Fibroblast of mammary gland (primary cell): ENCODE data around the gene OR8A1.
"Not testable (repeated sequence)": the region's sequence is repeated elsewhere in the genome, so short reads cannot be mapped to it uniquely, and the experiment has no call there.

Experiments used
- DNase-seq: peaks from one replicate; pipeline ENCODE4 v3.0.0-alpha.2; 2010; ENCODE audit warnings: low read depth
- H3K4me3 ChIP-seq: 2 replicates; pipeline ENCODE4 v1.5.1; 2011; ENCODE audit warnings: low read depth, mild to moderate bottlenecking, low read length, moderate library complexity; ENCODE audit not compliant: control insufficient read depth
- TF ChIP-seq, protein P1 (sequence below): conservative IDR thresholded peaks from 2 replicates; pipeline ENCODE4 v1.5.1; 2011; ENCODE audit warnings: low read depth, low read length, inconsistent platforms; ENCODE audit not compliant: control insufficient read depth, insufficient read depth

The OR8A1 gene

DNA sequence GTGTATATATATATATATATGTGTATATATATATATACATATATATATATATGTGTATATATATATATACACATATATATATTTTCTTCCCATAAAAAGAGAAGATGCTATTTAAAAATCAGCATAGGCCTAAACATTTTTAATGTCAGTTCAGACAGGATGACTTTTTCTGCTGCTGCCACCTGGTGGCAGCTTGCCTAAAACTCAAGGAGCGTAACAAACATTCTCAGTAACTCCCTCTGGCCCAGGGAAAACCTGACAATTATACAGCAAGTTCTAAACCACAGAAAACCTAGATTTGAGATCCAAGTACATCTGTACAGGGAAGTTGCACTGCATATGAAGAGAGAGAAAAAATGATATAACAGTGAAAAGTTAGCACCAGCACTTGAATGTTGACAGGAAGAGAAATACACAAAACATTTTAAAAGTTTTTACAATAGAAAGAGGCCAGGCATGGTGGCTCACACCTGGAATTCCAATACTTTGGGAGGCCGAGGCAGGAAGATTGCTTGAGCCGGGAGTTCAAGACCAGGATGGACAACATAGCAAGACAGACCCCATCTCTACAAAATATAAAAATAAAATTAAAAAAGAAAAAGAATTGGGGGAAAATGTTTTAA is 16.6 kb downstream of the OR8A1 start:
- DNase-seq, result peak; percentile 67
- TF ChIP-seq, protein P1, sequence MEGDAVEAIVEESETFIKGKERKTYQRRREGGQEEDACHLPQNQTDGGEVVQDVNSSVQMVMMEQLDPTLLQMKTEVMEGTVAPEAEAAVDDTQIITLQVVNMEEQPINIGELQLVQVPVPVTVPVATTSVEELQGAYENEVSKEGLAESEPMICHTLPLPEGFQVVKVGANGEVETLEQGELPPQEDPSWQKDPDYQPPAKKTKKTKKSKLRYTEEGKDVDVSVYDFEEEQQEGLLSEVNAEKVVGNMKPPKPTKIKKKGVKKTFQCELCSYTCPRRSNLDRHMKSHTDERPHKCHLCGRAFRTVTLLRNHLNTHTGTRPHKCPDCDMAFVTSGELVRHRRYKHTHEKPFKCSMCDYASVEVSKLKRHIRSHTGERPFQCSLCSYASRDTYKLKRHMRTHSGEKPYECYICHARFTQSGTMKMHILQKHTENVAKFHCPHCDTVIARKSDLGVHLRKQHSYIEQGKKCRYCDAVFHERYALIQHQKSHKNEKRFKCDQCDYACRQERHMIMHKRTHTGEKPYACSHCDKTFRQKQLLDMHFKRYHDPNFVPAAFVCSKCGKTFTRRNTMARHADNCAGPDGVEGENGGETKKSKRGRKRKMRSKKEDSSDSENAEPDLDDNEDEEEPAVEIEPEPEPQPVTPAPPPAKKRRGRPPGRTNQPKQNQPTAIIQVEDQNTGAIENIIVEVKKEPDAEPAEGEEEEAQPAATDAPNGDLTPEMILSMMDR, result peak; percentile 70
- no peak overlapping the region for H3K4me3 ChIP-seq

DNA sequence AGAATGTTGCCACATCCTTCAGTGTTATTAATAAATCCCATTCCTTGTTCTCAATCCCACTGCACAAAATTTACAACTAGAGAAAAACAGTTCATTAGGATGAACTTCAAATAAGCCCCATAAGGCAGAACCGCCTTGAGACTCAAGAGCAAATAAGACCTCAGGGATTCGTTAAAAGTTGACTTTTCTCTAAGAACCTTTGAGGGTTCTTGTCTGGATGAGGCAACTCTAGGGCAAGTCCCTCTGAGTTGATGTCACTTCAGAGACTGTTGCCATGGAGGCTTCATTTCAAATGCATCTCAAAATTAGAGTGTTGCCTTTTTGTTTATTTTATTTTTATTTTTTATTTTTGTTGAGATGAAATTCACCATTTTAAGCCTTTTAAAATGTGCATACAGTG is 21.6 kb downstream of the OR8A1 start:
- no peak for DNase-seq
- TF ChIP-seq, protein P1, result no peak
- no peak overlapping the region for H3K4me3 ChIP-seq

DNA sequence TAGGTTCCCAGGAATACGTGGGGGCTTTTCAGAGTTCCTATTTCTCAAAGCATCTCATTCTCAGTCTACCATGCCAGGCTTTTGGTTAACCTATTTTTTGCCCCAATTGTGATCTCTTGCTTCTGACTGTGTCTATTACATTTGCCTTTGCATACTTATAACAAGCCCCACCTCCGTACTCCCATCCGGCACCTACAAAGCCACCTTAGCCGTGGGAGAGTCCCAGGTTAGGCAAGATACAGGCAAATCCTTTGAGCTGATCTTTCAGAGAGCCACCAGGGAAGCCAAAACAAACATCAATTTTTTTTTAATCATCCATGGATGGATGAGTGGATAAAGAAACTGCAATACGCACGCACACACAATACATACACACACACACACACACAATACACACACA is 22.8 kb downstream of the OR8A1 start:
- TF ChIP-seq, protein P1, result no peak
- H3K4me3 ChIP-seq, result no peak overlapping the region
- no peak for DNase-seq

DNA sequence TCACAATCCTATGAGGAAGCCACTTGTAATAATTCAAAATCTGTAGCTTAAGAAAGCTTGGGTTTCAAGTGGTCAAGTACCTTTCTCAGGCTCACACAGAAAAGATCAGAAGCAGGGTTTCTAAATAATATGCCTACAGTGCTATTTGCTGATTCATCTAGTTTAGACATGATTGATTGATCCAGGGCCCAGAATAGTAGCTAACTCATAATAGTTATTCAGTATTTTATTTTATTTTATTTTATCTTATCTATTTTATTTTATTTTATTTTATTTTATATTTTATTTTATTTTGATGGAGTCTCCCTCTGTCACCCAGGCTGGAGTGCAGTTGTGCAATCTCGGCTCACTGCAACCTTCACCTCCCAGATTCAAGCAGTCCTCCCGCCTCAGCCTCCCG is 25.5 kb downstream of the OR8A1 start:
- no peak overlapping the region for H3K4me3 ChIP-seq
- no peak for DNase-seq
- TF ChIP-seq, protein P1, result no peak

DNA sequence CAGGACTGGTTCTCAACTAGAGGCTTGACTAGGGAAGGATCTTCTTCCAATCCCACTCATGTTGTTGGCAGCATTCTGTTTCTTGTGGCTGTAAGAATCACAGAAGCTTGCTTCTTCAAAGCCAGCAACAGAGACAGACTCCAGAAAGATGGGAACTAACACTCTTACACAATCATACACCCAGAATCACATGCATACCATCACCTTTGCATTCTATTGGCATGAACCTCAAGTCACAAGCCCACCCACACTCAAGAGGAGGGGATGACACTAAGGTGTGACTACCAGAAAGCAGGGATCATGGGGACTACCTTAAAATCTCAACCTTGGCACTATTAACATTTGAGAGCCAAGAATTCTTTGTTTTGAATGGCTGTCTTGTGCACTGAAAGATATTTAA is 27.8 kb downstream of the OR8A1 start:
- TF ChIP-seq, protein P1, result no peak
- no peak for DNase-seq
- H3K4me3 ChIP-seq, result no peak overlapping the region

DNA sequence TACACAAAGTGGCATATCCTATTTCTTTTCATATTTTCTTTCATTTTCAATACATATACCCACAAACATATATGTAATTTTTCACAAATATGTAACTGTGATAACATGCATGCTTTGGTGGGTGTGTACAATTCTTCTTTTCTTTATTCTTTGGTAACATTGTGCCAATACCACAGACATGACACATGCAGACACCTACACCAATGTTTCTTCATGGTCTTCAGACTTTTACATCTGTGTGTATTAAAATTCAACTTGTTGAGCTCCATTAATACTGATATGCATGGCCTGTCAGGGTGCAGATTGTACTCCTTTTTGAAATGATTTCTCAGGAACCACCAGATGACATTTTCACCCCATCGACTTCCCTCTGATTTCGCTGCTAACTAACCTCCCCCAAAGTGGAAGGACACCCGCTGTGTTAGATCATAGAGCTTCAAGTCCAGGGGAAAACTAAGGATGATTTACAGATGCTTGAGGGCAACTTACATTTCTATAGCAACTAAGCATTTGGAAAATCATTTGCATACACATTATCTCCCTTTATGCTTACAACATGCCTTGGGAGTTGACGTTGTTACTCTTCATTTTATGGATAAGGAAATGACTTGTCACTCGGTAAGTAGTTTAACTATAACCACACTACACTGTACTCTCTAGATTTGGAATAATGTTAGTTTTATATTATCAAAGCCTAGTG is 31.0 kb downstream of the OR8A1 start:
- H3K4me3 ChIP-seq, result no peak overlapping the region
- no peak for DNase-seq
- TF ChIP-seq, protein P1, result no peak

DNA sequence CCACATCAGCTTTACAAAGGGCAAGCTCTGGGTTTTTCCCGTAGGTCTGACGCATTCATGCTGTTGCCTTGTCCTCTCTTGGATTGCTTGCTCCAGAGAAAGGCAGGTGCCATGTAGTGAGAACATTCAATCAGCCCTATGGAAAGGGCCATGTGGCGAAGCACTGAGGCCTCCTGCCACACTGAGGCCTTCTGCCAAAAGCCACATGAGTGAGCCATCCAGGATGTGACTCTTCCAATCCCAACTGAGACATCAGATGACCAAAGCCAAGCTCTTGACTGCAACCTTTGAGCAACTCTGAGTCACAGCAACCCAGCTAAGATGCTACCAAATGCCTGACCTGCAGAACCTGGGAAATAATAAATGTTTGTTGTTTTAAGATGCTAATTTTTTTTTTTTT is 32.4 kb downstream of the OR8A1 start:
- no peak overlapping the region for H3K4me3 ChIP-seq
- TF ChIP-seq, protein P1, result no peak
- peak; percentile 72 for DNase-seq

DNA sequence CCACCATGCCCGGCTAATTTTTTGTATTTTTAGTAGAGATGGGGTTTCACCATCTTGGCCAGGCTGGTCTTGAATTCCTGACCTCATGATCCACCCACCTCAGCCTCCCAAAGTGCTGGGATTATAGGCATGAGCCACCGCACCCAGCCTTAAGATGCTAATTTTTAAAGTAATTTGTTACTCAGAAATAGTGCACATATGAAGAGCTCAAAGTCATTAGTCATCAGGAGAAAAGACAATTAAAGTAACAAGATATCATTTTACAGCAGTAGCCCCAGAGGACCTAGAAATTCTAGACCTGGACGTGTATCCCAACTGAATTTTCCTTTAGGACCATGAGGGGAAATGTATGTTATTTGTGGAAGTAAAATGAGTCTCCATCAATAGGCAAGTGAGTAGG is 32.9 kb downstream of the OR8A1 start:
- not testable (repeated sequence) for DNase-seq, H3K4me3 ChIP-seq
